Measurements from ENCODE around the gene SNRPB.
"Not testable (repeated sequence)": the region's sequence is repeated elsewhere in the genome, so short reads cannot be mapped to it uniquely, and the experiment has no call there.

The SNRPB gene

GRCh38 chr20:2470423-2471193 lies at the start of gene SNRPB:
SNRPB (minus strand) TSS chr20:2470789; CDS start chr20:2470690, 99 bp downstream.
- peak; percentile 99 for DNase-seq

DNA sequence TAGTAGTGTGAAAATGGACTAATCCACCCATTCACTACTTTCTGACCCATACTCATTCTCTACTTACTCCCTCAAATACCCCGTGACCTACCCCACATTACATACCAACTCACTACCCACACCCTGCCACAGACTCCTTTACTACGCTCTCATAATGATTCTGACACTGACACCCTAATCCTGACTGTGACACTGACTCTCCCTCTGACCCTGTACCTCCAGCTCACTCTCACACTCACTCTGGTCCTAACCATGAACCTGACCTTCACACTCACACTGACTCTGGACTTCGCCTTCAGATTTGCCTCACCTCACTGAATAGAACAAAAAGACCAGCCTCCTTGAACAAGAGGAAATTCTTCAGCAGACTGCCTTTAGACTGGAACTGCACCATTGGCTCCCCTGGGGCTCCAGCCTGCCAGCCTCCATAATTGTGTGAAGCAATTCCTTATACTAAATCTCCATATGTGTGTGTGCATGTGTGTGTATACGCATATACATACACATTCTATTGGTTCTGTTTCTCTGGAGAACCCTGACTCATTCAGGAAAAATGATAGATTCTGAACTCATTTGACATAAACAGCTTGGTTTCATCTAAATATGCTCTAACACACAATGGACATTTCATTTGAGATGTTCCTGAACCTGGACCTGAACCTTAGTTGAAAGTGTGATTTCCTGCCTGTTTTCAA lies 48.7 kb upstream of the SNRPB start:
- DNase-seq: no peak

DNA sequence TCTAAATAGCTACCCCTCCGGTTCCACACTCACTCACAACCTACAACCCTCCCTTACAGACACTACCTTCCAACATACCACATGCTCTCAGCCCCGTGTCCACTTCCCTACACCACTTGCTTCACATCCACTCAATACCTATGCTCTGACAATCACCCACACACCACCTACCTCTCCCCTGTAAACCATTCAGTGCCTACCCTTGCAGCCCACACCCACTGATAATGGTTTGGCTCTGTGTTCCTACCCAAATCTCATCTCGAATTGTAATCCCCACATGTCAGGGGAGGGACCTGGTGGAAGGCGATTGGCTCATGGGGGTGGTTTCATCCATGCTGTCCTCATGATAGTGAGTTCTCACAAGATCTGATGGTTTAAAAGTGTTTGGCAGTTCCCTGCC lies 48.0 kb upstream of the SNRPB start:
- DNase-seq: no peak

DNA sequence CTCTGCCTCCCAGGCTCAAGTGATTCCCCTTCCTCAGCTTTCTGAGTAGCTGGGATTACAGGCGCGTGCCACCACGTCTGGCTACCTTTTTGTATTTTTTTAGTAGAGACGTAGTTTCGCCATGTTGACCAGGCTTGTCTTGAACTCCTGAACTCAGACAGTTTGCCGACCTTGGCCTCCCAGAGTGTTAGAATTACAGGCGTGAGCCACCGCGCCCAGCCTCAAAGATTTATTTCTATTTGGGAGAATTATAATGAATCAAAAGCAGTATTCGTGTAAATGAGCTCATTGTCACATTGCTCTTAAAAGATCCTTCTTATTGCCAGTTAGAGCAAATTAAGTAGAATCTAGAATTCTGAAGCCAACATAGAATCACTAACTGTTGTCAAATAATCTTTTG lies 47.5 kb upstream of the SNRPB start:
- no peak for DNase-seq

- no peak for DNase-seq
Measured at GRCh38 chr20:2516399-2516798, 45.8 kb upstream of the SNRPB start.

DNA sequence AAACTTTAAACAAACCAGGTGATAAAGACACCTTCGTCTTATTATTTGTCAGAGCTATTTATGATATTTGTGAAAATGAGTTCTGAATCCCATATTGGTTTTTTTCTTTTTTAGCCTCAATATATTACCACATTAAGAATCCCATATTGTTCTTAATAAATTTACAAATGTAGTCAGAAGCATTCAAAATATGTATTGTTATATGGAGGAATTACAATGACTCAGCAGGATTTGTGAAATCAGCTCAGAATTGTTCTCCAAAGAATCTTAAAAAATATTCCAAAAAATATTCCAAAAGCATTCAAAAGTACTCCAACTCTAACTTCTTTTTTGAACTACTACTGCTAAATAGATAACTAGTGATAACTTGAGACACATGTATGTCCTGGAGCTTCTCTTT lies 44.6 kb upstream of the SNRPB start:
- no peak for DNase-seq

GRCh38 chr20:2509794-2510193 lies 39.2 kb upstream of the SNRPB start:
- DNase-seq: no peak

DNA sequence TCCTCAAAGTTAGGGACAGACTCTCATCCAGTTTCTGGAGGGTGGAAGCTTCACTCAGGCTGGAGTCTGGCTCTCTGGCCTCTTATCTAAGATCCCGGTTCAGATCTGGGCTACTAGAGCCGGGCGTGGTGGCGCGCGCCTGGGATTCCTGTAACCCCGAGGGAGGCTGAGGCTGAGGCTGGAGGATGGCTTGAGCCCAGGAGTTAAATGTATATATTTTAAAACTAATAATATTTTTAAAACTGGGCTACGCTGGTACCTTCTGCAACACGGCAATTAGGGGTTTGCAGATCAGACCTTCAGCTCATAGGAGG lies 38.8 kb upstream of the SNRPB start:
- DNase-seq: no peak

DNA sequence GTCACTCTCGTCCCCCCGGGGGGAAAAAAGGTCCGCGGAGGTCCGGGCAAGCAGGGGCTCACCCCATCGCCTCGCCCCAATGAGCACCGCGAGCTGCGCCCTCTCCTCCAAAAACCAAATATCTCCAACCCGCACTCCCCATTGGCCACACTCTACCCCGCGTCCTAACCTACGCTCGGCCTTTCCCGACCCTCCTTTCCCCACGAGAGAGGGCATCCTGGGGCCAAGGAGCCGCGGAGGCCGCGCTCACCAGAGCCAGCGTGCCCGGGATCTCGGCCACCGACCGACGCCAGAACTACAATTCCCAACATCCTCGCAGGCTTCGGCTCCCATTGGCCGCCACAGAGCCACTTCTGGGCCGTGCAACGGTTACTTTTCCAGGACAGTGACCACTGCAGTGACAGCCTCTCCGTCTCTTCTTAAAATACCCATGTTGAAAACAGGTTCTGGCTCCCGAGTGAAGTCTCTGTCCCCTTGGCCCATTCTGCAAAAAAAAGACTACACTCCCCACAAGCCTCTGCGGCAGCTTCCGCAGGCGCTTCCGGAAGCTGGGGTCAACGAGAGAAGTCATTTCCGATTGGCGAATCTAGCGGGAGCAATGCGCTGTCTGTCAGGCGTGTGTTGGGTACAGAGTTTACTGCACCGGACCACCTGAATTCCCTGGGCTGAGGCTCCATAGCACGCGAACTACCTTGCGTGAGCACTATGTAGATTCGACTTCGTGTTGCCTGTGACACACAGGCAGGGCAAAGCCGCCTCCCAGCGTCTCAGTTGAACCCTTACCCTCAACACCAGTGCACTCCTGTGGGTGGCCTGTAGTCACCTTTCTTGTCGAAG lies 38.3 kb upstream of the SNRPB start, which contains the start of gene ZNF343:
Gene ZNF343 (minus strand): TSS at position 285 of the 837 bp plus-strand sequence. CDS start 15,020 bp downstream, outside the sequence.
- DNase-seq: peak; percentile 93

- DNase-seq: no peak
Measured at GRCh38 chr20:2507875-2508630, 37.5 kb upstream of the SNRPB start.

DNA sequence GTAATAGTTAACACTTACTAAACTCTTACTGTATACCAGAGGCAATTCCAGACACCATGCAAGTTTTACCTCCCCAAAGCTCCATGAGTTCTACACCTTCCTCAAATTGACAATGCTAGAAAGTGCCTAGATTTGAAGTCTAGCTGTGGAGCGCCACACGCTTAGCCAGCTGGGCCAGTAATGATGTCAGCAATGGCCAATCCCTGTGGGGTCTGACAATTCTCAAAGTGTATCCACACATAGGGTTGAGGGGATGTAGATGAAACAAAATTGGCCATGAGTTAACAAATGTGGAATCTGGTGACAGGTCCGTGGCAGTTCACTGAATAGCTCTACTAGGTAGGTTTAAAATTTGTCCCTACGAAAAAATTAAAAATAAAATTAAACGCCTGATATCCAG lies 36.9 kb upstream of the SNRPB start:
- DNase-seq: no peak

DNA sequence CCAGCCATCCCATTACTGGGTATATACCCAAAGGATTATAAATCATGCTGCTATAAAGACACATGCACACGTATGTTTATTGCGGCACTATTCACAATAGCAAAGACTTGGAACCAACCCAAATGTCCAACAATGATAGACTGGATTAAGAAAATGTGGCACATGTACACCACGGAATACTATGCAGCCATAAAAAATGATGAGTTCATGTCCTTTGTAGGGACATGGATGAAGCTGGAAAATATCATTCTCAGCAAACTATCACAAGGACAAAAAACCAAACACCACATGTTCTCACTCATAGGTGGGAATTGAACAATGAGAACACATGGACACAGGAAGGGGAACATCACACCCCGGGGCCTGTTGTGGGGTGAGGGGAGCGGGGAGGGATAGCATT lies 35.8 kb upstream of the SNRPB start:
- DNase-seq: not testable (repeated sequence)

DNA sequence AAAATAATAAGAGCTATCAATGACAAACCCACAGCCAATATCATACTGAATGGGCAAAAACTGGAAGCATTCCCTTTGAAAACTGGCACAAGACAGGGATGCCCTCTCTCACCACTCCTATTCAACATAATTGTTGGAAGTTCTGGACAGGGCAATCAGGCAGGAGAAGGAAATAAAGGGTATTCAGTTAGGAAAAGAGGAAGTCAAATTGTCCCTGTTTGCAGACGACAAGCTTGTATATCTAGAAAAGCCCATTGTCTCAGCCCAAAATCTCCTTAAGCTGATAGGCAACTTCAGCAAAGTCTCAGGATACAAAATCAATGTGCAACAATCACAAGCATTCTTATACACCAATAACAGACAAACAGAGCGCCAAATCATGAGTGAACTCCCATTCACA lies 34.2 kb upstream of the SNRPB start:
- DNase-seq: not testable (repeated sequence)

DNA sequence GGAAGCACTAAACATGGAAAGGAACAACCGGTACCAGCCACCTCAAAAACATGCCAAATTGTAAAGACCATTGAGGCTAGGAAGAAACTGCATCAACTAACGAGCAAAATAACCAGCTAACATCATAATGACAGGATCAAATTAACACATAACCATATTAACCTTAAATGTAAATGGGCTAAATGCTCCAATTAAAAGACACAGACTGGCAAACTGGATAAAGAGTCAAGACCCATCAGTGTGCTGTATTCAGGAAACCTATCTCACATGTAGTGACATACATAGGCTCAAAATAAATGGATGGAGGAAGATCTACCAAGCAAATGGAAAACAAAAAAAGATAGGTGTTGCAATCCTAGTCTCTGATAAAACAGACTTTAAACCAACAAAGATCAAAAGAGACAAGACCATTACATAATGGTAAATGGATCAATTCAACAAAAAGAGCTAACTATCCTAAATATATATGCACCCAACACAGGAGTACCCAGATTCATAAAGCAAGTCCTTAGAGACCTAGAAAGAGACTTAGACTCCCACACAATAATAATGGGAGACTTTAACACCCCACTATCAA lies 32.3 kb upstream of the SNRPB start:
- DNase-seq: not testable (repeated sequence)

GRCh38 chr20:2485661-2486060 lies 15.1 kb upstream of the SNRPB start:
- no peak for DNase-seq

- DNase-seq: no peak
Measured at GRCh38 chr20:2485080-2485479, 14.5 kb upstream of the SNRPB start.

GRCh38 chr20:2483504-2483903 lies 12.9 kb upstream of the SNRPB start:
- no peak for DNase-seq

GRCh38 chr20:2480381-2480780 lies 9.8 kb upstream of the SNRPB start:
- DNase-seq: no peak

DNA sequence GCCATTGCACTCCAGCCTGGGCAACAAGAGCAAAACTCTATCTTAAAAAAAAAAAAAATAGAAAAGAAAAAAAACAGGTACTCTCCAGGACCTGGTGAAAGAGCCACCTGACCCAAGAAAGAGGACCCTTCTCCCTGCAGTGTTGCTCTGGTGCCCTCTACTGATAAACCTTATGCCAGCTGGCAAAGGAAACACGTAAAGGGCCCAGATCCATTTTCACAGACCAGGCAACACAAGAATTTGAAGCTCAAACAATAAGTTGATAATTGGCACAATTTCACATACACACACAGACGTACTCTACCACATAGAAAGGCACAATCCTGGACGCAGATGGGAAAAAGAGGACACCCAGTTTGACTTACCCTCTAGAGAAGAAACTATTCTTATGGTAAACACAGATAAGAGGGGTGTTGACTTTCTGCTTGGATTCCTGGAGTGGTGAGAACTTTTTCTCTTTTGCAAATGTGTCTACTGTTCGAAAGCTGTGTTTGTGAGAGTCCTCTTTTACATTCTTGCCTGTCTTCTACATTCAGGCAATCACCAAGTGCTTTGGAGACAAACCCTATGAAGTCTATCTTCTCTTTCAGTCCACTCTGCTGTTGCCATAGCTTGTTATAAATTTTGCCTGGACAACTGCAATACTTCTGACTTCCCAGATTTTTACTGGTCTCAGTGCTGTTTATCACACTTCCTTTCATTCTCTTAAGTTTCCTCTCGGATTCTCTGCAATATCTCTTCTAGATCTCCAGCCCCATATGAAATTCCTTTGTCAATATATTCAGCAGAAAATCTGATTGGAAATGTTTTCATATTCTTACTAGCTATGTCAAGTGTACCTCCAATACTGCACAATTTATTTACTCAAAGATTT lies 6.4 kb upstream of the SNRPB start:
- no peak for DNase-seq

- no peak for DNase-seq
Measured at GRCh38 chr20:2475850-2476741, 5.5 kb upstream of the SNRPB start.

Data from midbrain (tissue), 1 donor.